ENCODE data around the gene HRCT1. TPM values are rescaled to one million over a fixed set of nuclear protein-coding genes. Genes with fewer than 3 reads are reported as not detected.

The HRCT1 gene
- total RNA-seq, 6 donors from 2014 or later: 2.1 to 19.1 (median 10.6) TPM

GRCh38 chr9:35951736-35952135, 45.7 kb downstream of the HRCT1 start:
- 41 to 44% methylated on average over 6 of the region's 6 CpGs for WGBS, 2 donors
- peak overlapping the region; percentile 26 to 75 (median 48) for H3K27ac ChIP-seq

GRCh38 chr9:35952526-35953191, 46.7 kb downstream of the HRCT1 start:
- no peaks in the 10 kb centered on the region for H3K27me3 ChIP-seq
- H3K4me1 ChIP-seq: peaks cover 9 to 21% (median 13%) of the 10 kb centered on the region in 4 donors
- 84 to 87% methylated on average over 6 of the region's 6 CpGs for WGBS, 2 donors
- TF ChIP-seq EP300 (IDR thresholded peaks at IDR 0.05) (no peak), CTCF (IDR thresholded peaks at IDR 0.05) (no peak), POLR2A (IDR thresholded peaks at IDR 0.05) (no peak)
- H3K4me3 ChIP-seq: no peak overlapping the region
- DNase-seq (no peak), ATAC-seq (ENCODE audit: low FRiP score in 2 of 2) (no peak)
- H3K9me3 ChIP-seq: no peaks in the 10 kb centered on the region
- peak overlapping the region in 3 of 4 donors; percentile 19 to 65 (median 30) for H3K27ac ChIP-seq
- no peaks in the 10 kb centered on the region for H3K36me3 ChIP-seq

More at GRCh38 chr9:35951736-35952135, 45.7 kb downstream of the HRCT1 start:
- Histone ChIP-seq H3K4me1 (peaks cover 9 to 21% (median 13%) of the 10 kb centered on the region in 4 donors), H3K36me3 (no peaks in the 10 kb centered on the region), H3K4me3 (no peak overlapping the region), H3K9me3 (no peaks in the 10 kb centered on the region), H3K27me3 (no peaks in the 10 kb centered on the region)
- DNase-seq (no peak), ATAC-seq (ENCODE audit: low FRiP score in 2 of 2) (no peak)
- TF ChIP-seq POLR2AphosphoS5 (IDR thresholded peaks at IDR 0.05) (peak in 1 of 2 donors; percentile 12), CTCF (IDR thresholded peaks at IDR 0.05) (no peak), EP300 (IDR thresholded peaks at IDR 0.05) (no peak)

GRCh38 chr9:35954942-35955546, 49.0 kb downstream of the HRCT1 start:
- Histone ChIP-seq H3K9me3 (no peaks in the 10 kb centered on the region), H3K27me3 (no peaks in the 10 kb centered on the region), H3K4me1 (peaks cover 0 to 7% (median 2%) of the 10 kb centered on the region in 4 donors), H3K36me3 (no peaks in the 10 kb centered on the region), H3K27ac (no peak overlapping the region), H3K4me3 (no peak overlapping the region)
- ATAC-seq (ENCODE audit: low FRiP score in 2 of 2) (peak; percentile 79 to 91), DNase-seq (peak in 1 of 2 donors; percentile 62)
- TF ChIP-seq CTCF (IDR thresholded peaks at IDR 0.05): peak; percentile 64 to 84 (median 71)
- no peak for TF ChIP-seq POLR2AphosphoS5 (IDR thresholded peaks at IDR 0.05)
- TF ChIP-seq EP300 (IDR thresholded peaks at IDR 0.05): no peak
- no peak for TF ChIP-seq POLR2A (IDR thresholded peaks at IDR 0.05)
- WGBS, 2 donors: 12 to 17% methylated on average over 6 of the region's 6 CpGs

- Histone ChIP-seq H3K27ac (no peak overlapping the region), H3K4me3 (no peak overlapping the region), H3K4me1 (peaks cover 0 to 4% (median 3%) of the 10 kb centered on the region in 4 donors), H3K9me3 (no peaks in the 10 kb centered on the region), H3K27me3 (no peaks in the 10 kb centered on the region), H3K36me3 (no peaks in the 10 kb centered on the region)
- WGBS, 2 donors: 86 to 87% methylated on average over 5 of the region's 5 CpGs
- DNase-seq (no peak), ATAC-seq (ENCODE audit: low FRiP score in 2 of 2) (no peak)
- TF ChIP-seq CTCF (IDR thresholded peaks at IDR 0.05): no peak
- TF ChIP-seq EP300 (IDR thresholded peaks at IDR 0.05): no peak
- no peak for TF ChIP-seq POLR2A (IDR thresholded peaks at IDR 0.05)
- TF ChIP-seq POLR2AphosphoS5 (IDR thresholded peaks at IDR 0.05): no peak
Measured at GRCh38 chr9:35956651-35957050, 50.6 kb downstream of the HRCT1 start.

Other genes starting within 250 kb of the HRCT1 start
- over 10,000 TPM in 2 of 6 donors, 1,000 to 10,000 TPM in 3, 100 to 1,000 TPM in 1; 886 to 22,003 (median 3,451) TPM for gene RMRP, start 248.2 kb upstream of the HRCT1 start, total RNA-seq
- 10 to 100 TPM; 17.8 to 49.4 (median 35.1) TPM for gene CCDC107, start 247.9 kb upstream of the HRCT1 start, total RNA-seq
- 1 to 10 TPM in 2 of 6 donors, under 1 TPM in 3, not detected in 1; 0.30 to 1.1 (median 0.37) TPM for gene ARHGEF39, start 241.0 kb upstream of the HRCT1 start, total RNA-seq
- under 1 TPM in 2 of 6 donors, not detected in 4; 0.14 to 0.24 TPM for gene CA9, start 232.3 kb upstream of the HRCT1 start, total RNA-seq
- gene TPM2, start 216.3 kb upstream of the HRCT1 start, total RNA-seq: 100 to 1,000 TPM in 5 of 6 donors, 10 to 100 TPM in 1; 89.3 to 265 (median 214) TPM
- 100 to 1,000 TPM; 237 to 557 (median 325) TPM for gene TLN1, start 174.0 kb upstream of the HRCT1 start, total RNA-seq
- gene CREB3, start 173.5 kb upstream of the HRCT1 start, total RNA-seq: 10 to 100 TPM; 27.2 to 61.3 (median 33.5) TPM
- gene GBA2, start 157.0 kb upstream of the HRCT1 start, total RNA-seq: 100 to 1,000 TPM in 1 of 6 donors, 10 to 100 TPM in 5; 60.4 to 189 (median 77.0) TPM
- gene RGP1, start 156.9 kb upstream of the HRCT1 start, total RNA-seq: 10 to 100 TPM; 20.1 to 34.4 (median 23.5) TPM
- gene MSMP, start 151.9 kb upstream of the HRCT1 start, total RNA-seq: 1 to 10 TPM in 2 of 6 donors, not detected in 4; 1.1 to 2.8 TPM
- gene NPR2, start 114.6 kb upstream of the HRCT1 start, total RNA-seq: 10 to 100 TPM in 4 of 6 donors, 1 to 10 TPM in 2; 8.3 to 46.1 (median 13.1) TPM
- 10 to 100 TPM in 3 of 6 donors, 1 to 10 TPM in 3; 2.5 to 43.0 (median 13.3) TPM for gene SPAG8, start 93.9 kb upstream of the HRCT1 start, total RNA-seq
- gene HINT2, start 91.2 kb upstream of the HRCT1 start, total RNA-seq: 10 to 100 TPM; 15.7 to 57.9 (median 42.2) TPM
- gene FAM221B, start 77.5 kb upstream of the HRCT1 start, total RNA-seq: under 1 TPM in 2 of 6 donors, not detected in 4; 0.10 to 0.15 TPM
- gene TMEM8B, start 77.0 kb upstream of the HRCT1 start, total RNA-seq: 10 to 100 TPM in 3 of 6 donors, 1 to 10 TPM in 3; 6.5 to 21.0 (median 10.0) TPM
- not detected for gene OR13J1, start 35.8 kb upstream of the HRCT1 start, total RNA-seq
- 10 to 100 TPM in 3 of 6 donors, 1 to 10 TPM in 3; 3.3 to 19.9 (median 8.5) TPM for gene SPAAR, start 3.3 kb downstream of the HRCT1 start, total RNA-seq
- not detected for gene OR2S2, start 52.0 kb downstream of the HRCT1 start, total RNA-seq
- gene RECK, start 130.7 kb downstream of the HRCT1 start, total RNA-seq: 10 to 100 TPM in 4 of 6 donors, 1 to 10 TPM in 2; 8.4 to 17.6 (median 11.0) TPM
- 100 to 1,000 TPM in 1 of 6 donors, 10 to 100 TPM in 5; 39.6 to 131 (median 66.0) TPM for gene GLIPR2, start 230.5 kb downstream of the HRCT1 start, total RNA-seq

Measured in upper lobe of left lung (tissue), 6 donors.